T-helper 1 cell treated with Interleukin-12 subunit alpha and Interleukin-12 subunit beta and Interleukin-4 antibody, amounts not matched to agents 30 μg/mL and 1 μg/mL, for 36 hours (primary cell): Measurements from ENCODE around the gene NRK.
"Not testable (repeated sequence)": the region's sequence is repeated elsewhere in the genome, so short reads cannot be mapped to it uniquely, and the experiment has no call there.

Experiments used
- H3K27ac Mint-ChIP-seq: one replicate; pipeline ENCODE4 v1.8.0; 2021; ENCODE audit warnings: mild to moderate bottlenecking, mixed read lengths
- H3K27me3 Mint-ChIP-seq: one replicate; pipeline ENCODE4 v1.8.0; 2021; ENCODE audit warnings: low read depth, mixed read lengths
- H3K36me3 Mint-ChIP-seq: one replicate; pipeline ENCODE4 v1.8.0; 2021; ENCODE audit warnings: low read depth, mixed read lengths
- H3K4me1 Mint-ChIP-seq: one replicate; pipeline ENCODE4 v1.8.0; 2021; ENCODE audit warnings: low read depth, mixed read lengths
- H3K4me3 Mint-ChIP-seq: one replicate; pipeline ENCODE4 v1.8.0; 2021; ENCODE audit warnings: mild to moderate bottlenecking, moderate library complexity, mixed read lengths
- H3K9me3 Mint-ChIP-seq: one replicate; pipeline ENCODE4 v1.8.0; 2021; ENCODE audit warnings: mixed read lengths

Gene NRK

GRCh38 chrX:105972690-105973386, 150.5 kb downstream of the NRK start:
- H3K27ac Mint-ChIP-seq = no peak overlapping the region
- H3K4me3 Mint-ChIP-seq = no peak overlapping the region
- no peaks in the 10 kb centered on the region for H3K27me3 Mint-ChIP-seq
- no peaks in the 10 kb centered on the region for H3K4me1 Mint-ChIP-seq
- H3K9me3 Mint-ChIP-seq = no peaks in the 10 kb centered on the region
- H3K36me3 Mint-ChIP-seq = no peaks in the 10 kb centered on the region

GRCh38 chrX:105973387-105973739, 151.0 kb downstream of the NRK start:
- Mint-ChIP-seq H3K9me3 (no peaks in the 10 kb centered on the region), H3K27me3 (no peaks in the 10 kb centered on the region), H3K36me3 (no peaks in the 10 kb centered on the region), H3K4me1 (no peaks in the 10 kb centered on the region), H3K27ac (no peak overlapping the region), H3K4me3 (no peak overlapping the region)

GRCh38 chrX:105975382-105975781, 153.0 kb downstream of the NRK start:
- no peak overlapping the region for H3K27ac Mint-ChIP-seq
- no peaks in the 10 kb centered on the region for H3K9me3 Mint-ChIP-seq
- no peaks in the 10 kb centered on the region for H3K4me1 Mint-ChIP-seq
- H3K4me3 Mint-ChIP-seq = no peak overlapping the region
- H3K36me3 Mint-ChIP-seq = no peaks in the 10 kb centered on the region
- no peaks in the 10 kb centered on the region for H3K27me3 Mint-ChIP-seq

- H3K36me3 Mint-ChIP-seq = no peaks in the 10 kb centered on the region
- no peaks in the 10 kb centered on the region for H3K4me1 Mint-ChIP-seq
- H3K4me3 Mint-ChIP-seq = no peak overlapping the region
- no peak overlapping the region for H3K27ac Mint-ChIP-seq
- peaks cover 3% of the 10 kb centered on the region for H3K9me3 Mint-ChIP-seq
- no peaks in the 10 kb centered on the region for H3K27me3 Mint-ChIP-seq
Measured at GRCh38 chrX:105981772-105982485, 159.6 kb downstream of the NRK start.

GRCh38 chrX:105988487-105988886, 166.1 kb downstream of the NRK start:
- H3K4me3 Mint-ChIP-seq, H3K36me3 Mint-ChIP-seq, H3K4me1 Mint-ChIP-seq, H3K9me3 Mint-ChIP-seq, H3K27me3 Mint-ChIP-seq, H3K27ac Mint-ChIP-seq: not testable (repeated sequence)

GRCh38 chrX:105999294-105999693, 177.0 kb downstream of the NRK start:
- no peak overlapping the region for H3K4me3 Mint-ChIP-seq
- no peaks in the 10 kb centered on the region for H3K36me3 Mint-ChIP-seq
- H3K9me3 Mint-ChIP-seq = peaks cover 2% of the 10 kb centered on the region
- H3K4me1 Mint-ChIP-seq = no peaks in the 10 kb centered on the region
- H3K27me3 Mint-ChIP-seq = no peaks in the 10 kb centered on the region
- H3K27ac Mint-ChIP-seq = no peak overlapping the region

- no peak overlapping the region for H3K4me3 Mint-ChIP-seq
- H3K9me3 Mint-ChIP-seq = peaks cover 5% of the 10 kb centered on the region
- no peaks in the 10 kb centered on the region for H3K36me3 Mint-ChIP-seq
- no peak overlapping the region for H3K27ac Mint-ChIP-seq
- no peaks in the 10 kb centered on the region for H3K27me3 Mint-ChIP-seq
- H3K4me1 Mint-ChIP-seq = no peaks in the 10 kb centered on the region
Measured at GRCh38 chrX:106000203-106000602, 177.9 kb downstream of the NRK start.

DNA sequence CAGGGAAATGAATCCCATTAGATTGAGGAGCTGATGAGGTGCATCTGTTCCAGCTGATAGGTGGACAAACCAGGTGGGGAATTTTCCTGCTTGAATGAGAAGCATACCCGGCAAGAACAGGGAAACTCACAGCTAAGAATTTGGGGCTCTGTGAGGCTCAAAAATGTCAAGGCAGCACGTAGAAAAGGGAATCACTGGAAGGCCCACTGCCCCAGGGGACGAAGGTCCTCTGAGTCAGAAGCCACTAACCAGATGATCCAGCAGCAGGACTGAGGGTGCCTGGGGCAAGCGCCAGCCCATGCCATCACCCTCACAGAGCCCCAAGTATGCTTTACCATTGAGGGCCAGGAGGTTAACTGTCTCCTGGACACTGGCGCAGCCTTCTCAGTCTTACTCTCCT, 178.3 kb downstream of the NRK start:
- H3K36me3 Mint-ChIP-seq, H3K27ac Mint-ChIP-seq, H3K9me3 Mint-ChIP-seq, H3K27me3 Mint-ChIP-seq, H3K4me1 Mint-ChIP-seq, H3K4me3 Mint-ChIP-seq: not testable (repeated sequence)

GRCh38 chrX:106005684-106006083, 183.3 kb downstream of the NRK start:
- Mint-ChIP-seq H3K4me1 (no peaks in the 10 kb centered on the region), H3K9me3 (peaks cover 5% of the 10 kb centered on the region), H3K27ac (no peak overlapping the region), H3K36me3 (no peaks in the 10 kb centered on the region), H3K4me3 (no peak overlapping the region), H3K27me3 (no peaks in the 10 kb centered on the region)

DNA sequence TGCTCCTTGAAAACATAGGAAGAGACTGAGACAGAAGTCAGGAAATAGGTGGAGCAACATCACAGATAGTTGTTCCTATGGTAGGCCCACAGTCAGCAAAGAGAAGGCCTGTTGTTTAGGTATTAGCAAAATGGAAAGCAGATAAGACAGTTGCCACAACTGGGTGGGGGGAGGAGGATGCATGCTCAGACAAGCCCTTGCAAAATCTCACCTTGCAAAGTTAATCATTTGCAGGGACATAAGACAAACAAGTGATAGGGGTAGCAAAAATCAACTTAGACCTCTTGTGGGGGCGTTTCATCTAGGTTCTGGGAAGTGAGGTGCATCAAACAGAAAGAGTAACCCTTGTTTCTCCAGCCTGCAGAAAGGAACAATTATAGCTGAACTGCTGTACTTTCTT, 185.5 kb downstream of the NRK start:
- Mint-ChIP-seq H3K27me3 (no peaks in the 10 kb centered on the region), H3K4me3 (no peak overlapping the region), H3K9me3 (peaks cover 10% of the 10 kb centered on the region), H3K27ac (no peak overlapping the region), H3K4me1 (no peaks in the 10 kb centered on the region), H3K36me3 (no peaks in the 10 kb centered on the region)
